GM12801 (cell line): ENCODE measurements around the gene CNTNAP2.

ENCODE experiments used
- TF ChIP-seq, protein P1 (sequence below): IDR thresholded peaks from one replicate; pipeline ENCODE4 v1.5.1; 2011; ENCODE audit warnings: control low read depth; ENCODE audit not compliant: insufficient read length; ENCODE audit errors: extremely low read depth

CNTNAP2 gene

DNA sequence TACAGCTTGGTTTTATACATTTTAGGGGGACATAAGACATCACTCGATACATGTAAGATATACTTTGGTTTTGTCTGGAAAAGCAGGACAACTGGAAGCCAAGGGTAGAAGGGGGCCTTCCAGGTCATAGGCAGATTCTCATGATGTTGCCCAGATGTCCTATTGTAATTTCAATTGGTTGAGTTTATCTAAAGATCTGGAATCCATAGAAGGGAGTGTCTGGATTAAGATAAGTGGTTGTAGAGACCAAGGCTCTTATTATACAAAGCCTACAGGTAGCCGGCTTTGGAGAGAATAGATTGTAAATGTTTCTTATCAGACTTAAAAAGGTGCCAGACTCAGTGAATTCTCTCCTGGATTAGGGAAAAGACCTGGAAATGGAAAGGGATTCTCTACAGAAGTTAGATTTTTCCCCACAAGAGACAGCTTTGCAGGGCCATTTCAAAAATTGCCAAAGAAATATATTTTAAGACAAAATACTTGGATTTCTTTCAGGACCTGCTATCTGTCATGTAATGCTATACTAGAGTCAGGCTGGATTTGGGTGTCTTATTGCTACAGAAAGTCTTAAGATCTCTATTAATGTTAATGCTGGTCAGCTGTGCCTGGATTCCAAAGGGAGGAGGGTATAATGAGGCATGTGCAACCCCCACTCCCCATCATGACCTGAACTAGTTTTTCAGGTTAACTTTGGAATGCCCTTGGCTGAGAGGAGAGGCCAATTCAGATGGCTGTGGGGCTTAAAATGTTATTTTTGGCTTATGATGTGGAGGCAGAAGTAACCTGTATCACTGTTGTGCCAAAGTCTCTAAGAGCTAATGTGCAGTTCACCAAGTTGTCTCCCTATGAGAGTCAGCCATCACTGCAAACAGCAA is 1962.8 kb downstream of the CNTNAP2 start:
- TF ChIP-seq, protein P1, sequence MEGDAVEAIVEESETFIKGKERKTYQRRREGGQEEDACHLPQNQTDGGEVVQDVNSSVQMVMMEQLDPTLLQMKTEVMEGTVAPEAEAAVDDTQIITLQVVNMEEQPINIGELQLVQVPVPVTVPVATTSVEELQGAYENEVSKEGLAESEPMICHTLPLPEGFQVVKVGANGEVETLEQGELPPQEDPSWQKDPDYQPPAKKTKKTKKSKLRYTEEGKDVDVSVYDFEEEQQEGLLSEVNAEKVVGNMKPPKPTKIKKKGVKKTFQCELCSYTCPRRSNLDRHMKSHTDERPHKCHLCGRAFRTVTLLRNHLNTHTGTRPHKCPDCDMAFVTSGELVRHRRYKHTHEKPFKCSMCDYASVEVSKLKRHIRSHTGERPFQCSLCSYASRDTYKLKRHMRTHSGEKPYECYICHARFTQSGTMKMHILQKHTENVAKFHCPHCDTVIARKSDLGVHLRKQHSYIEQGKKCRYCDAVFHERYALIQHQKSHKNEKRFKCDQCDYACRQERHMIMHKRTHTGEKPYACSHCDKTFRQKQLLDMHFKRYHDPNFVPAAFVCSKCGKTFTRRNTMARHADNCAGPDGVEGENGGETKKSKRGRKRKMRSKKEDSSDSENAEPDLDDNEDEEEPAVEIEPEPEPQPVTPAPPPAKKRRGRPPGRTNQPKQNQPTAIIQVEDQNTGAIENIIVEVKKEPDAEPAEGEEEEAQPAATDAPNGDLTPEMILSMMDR, result no peak

DNA sequence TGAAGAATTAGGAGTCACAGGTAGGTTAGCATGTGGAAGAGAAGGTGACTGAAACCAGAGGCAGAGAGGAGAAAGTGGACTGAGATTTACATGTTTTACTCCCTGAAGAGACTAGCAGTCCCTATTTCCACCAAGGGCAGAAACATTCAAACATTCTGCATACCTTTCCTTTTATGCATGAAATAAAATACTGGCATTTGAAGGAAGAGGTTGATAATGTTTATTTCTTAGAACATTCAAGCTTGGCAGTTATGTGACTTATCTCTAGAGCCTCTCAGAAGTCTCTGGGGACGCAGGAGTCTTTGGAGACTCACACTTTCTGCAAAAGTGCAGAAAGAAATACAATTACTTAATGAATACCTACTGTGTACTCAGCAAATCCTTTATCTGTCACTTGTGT is 1966.8 kb downstream of the CNTNAP2 start:
- TF ChIP-seq, protein P1, result no peak

DNA sequence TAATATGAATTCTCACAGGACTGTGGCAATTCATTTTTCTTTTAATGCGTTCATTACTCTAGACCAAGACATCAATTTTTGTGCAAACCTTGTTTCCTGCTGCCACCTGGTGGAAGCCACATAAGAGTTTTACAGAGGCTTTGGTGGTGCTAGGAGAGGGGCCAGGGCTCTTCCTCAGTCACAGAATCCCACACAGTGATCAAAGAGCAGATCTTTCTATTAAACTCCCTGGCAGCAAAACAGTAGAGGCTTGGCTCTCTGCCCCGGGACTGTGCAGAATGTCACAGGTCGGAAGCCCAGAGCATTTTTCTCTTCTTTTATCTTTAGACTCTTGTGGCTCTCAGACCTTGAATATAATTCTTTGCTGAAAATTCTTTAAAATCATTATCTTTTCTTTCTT is 1967.5 kb downstream of the CNTNAP2 start:
- TF ChIP-seq, protein P1, result no peak

DNA sequence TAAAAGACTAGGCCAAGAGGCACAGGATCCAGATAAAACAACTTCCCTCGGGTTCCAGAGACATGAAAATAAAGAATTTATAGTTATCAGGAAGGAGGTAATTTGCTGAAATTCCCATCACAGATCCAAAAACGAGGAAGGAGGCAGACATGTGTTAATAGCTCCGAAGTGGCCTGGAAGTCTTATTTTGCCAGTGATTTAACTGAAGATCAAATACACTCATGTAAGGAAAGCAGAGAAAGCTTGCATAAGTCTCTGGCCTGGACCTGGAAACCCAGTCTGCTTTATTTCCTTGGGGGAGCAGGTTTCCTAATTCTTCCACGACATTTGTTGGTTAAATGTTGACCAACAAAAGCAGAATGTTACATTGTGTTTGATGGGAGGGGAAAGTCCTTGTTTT is 1975.3 kb downstream of the CNTNAP2 start:
- TF ChIP-seq, protein P1, result no peak

DNA sequence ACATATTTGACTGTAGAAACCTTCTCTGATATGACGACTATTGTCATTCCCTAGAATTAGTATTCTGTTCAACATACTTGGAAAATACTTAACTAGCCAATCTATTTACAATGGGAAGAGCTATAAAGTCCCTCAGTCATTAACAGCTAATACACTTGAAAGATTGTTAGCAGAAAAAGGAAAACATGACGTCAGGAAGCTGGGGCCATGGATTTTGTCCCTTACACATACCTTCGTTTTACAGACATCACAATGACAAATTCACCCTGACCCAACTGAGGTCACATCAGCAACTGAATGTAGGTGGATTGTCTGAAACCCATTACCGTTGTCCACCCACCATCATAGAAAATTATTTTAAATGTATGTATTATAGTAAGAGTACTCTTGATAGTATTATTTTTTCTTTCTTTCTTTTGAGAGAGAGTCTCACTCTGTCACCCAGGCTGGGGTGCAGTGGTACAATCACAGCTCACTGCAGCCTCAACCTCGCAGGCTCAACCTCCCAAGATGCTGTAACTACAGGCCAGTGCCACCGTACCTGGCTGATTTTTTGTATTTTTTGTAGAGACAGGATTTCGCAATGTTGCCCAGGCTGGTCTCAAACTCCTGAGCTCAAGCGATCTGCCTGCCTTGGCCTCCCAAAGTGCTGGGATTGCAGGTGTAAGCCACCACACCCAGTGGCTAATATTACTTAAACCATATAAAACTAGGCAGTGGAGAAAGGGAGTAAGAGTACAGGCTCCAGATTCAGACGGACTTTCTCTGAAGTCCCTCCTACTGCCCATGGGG is 1977.0 kb downstream of the CNTNAP2 start:
- TF ChIP-seq, protein P1, result no peak

DNA sequence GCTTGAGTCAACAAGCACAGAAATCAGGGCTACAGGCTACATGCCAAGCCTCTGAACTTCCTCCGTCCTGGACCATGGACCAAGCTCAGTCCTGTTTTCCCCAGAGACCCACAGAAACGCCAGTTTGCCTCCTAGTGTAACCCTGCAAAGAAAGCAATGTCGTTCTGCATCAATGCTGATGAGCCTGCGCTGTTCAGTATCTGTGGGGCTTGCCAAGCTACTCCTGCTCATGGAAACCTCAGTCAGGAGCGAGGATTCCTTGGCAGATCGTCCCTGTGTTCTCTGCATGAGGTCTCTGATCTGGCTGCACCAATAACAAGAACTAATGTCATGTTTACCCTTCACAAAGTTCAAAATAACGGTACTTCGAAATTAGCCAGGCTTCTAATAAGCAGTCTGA is 1978.5 kb downstream of the CNTNAP2 start:
- TF ChIP-seq, protein P1, result no peak

DNA sequence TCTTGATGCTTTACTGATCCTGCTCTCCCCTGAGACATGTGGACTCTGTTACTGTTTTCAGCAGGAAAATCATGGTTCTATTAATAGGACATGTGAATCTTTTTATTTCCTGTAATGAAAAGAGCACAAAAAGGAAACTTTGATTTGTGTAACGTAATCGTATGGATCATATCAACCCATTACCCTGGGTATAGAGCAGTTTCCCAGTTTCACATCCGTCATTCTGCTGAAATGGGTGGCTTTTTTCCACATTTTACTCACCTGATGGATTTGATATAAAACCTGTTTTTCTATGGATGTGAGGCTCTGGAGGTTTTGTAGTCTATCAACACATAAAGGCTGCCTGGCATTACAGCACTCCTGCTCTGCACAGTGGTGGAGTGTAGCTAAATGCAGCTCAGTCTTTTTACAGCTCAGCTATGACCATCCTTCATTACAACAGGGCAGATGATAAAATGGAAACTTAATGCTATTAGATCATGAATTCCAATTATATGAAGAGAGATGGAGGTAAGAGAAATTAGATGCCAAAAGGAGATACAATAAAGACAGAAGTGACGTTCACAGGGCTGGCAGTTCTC is 1987.6 kb downstream of the CNTNAP2 start:
- TF ChIP-seq, protein P1, result no peak
